Activated naive CD4-positive, alpha-beta T cell treated with anti-CD3 and anti-CD28 coated beads, Interleukin-2, amount 10 ng/mL, durations not matched to agents 7 days and 5 days (primary cell): ENCODE results near the gene MEP1B.

ENCODE experiments used
- CTCF ChIA-PET: fragments of 350-600 bp; sonication (Branson Sonifier 250); formaldehyde crosslinking; loops from one replicate; lab custom pipeline; 2021; ENCODE audit warnings: antibody characterized with exemption; lab: Charles Lee
- DNase-seq: peaks from one replicate; pipeline ENCODE4 v3.0.0-alpha.2; 2020
- H3K27ac Mint-ChIP-seq: one replicate; pipeline ENCODE4 v1.8.0; 2021; ENCODE audit warnings: mild to moderate bottlenecking, moderate library complexity, mixed read lengths
- H3K27me3 Mint-ChIP-seq: one replicate; pipeline ENCODE4 v1.8.0; 2021; ENCODE audit warnings: mild to moderate bottlenecking, mixed read lengths
- H3K36me3 Mint-ChIP-seq: one replicate; pipeline ENCODE4 v1.8.0; 2021; ENCODE audit warnings: mixed read lengths
- H3K4me1 Mint-ChIP-seq: one replicate; pipeline ENCODE4 v1.8.0; 2021; ENCODE audit warnings: mixed read lengths
- H3K4me3 Mint-ChIP-seq: one replicate; pipeline ENCODE4 v1.8.0; 2021; ENCODE audit warnings: mild to moderate bottlenecking, moderate library complexity, mixed read lengths
- H3K9me3 Mint-ChIP-seq: one replicate; pipeline ENCODE4 v1.8.0; 2021; ENCODE audit warnings: mixed read lengths

Gene MEP1B

GRCh38 chr18:32262092-32262491 lies 72.3 kb downstream of the MEP1B start:
- Mint-ChIP-seq H3K4me1 (no peaks in the 10 kb centered on the region), H3K27me3 (peaks cover 4% of the 10 kb centered on the region), H3K4me3 (no peak overlapping the region), H3K9me3 (no peaks in the 10 kb centered on the region), H3K36me3 (no peaks in the 10 kb centered on the region), H3K27ac (no peak overlapping the region)
- CTCF ChIA-PET = no interaction called here
- DNase-seq = no peak

GRCh38 chr18:32264401-32264800 lies 74.6 kb downstream of the MEP1B start:
- no peaks in the 10 kb centered on the region for H3K36me3 Mint-ChIP-seq
- no peak overlapping the region for H3K4me3 Mint-ChIP-seq
- no peaks in the 10 kb centered on the region for H3K9me3 Mint-ChIP-seq
- CTCF ChIA-PET = no interaction called here
- peaks cover 4% of the 10 kb centered on the region for H3K27me3 Mint-ChIP-seq
- H3K27ac Mint-ChIP-seq = no peak overlapping the region
- no peaks in the 10 kb centered on the region for H3K4me1 Mint-ChIP-seq
- no peak for DNase-seq

GRCh38 chr18:32267463-32267862 lies 77.6 kb downstream of the MEP1B start:
- H3K27ac Mint-ChIP-seq = no peak overlapping the region
- no peaks in the 10 kb centered on the region for H3K27me3 Mint-ChIP-seq
- no peaks in the 10 kb centered on the region for H3K9me3 Mint-ChIP-seq
- no peak for DNase-seq
- CTCF ChIA-PET = no interaction called here
- no peaks in the 10 kb centered on the region for H3K36me3 Mint-ChIP-seq
- H3K4me3 Mint-ChIP-seq = no peak overlapping the region
- no peaks in the 10 kb centered on the region for H3K4me1 Mint-ChIP-seq
